ENCODE results near the gene LGALS3BP.

DNA sequence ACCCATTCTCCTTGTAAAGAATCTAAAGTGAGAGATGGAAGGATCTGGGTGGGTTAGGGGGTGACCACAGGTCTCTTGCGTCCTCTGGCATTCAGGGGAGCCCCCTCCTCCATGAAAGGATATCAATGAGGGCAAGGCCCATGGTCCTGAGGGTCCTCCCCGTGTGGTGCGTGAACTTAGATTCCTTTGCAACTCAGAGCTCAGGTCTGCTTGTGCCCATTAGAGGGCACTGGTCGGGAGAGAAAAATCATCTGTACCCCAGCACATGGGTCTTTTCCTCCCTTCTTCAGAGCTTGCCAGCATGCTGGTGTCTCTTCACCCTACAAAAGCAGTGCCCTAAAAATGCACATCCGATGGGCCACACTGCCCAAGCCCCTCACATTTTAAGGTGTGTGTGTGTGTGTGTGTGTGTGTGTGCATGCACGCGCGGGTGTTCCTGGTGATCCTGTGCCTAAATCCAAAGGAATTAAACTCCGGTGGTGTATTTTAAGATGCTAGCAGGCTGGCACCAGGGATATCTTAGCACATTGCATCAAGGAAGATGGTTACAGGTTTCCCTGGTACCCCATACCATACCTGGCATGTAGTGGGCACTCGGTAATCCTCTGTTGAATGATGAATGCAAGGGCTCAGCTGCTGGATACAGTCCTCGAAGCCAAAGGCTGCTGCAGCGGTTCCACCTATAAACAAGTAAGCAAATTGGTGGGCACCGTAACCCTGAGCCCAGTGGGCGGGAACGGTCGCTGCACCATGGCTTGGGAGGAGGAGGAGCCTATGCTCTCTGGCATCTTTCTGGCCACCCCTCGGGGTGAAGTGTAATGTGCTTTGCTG, 49.0 kb upstream of the LGALS3BP start:
- TF ChIP-seq POLR2A (IDR thresholded peaks at IDR 0.05; ENCODE audit: low read depth, low read length) (no peak), RAD21 (IDR thresholded peaks at IDR 0.05; ENCODE audit: low read length) (no peak), CTCF (conservative IDR thresholded peaks at IDR 0.05; ENCODE audit: low read depth, low read length) (0 out of 2 replicates have a peak, but pooled peaks have one; percentile 12), MAZ (IDR thresholded peaks at IDR 0.05; ENCODE audit: borderline replicate concordance, low read depth, low read length) (no peak), FOS (IDR thresholded peaks at IDR 0.05; ENCODE audit: low read depth, low read length) (no peak), RCOR1 (IDR thresholded peaks at IDR 0.05; ENCODE audit: insufficient replicate concordance, low read length) (no peak)
